OCI-LY7 (cell line): Measurements from ENCODE around the gene MTUS2. TPM values are rescaled to one million over a fixed set of nuclear protein-coding genes. Genes with fewer than 3 reads are reported as not detected.

Experiments used
- BruUV-seq: library from RNA; stranded (reverse); fragments of 400-500 nt; replicated peaks from 2 replicates; lab custom pipeline; 2021; lab: Mats Ljungman, UMichigan
- CTCF ChIA-PET: fragments of 300-600 bp; sonication (Branson Sonifier 250); formaldehyde crosslinking; loops from one replicate; lab custom pipeline; 2022; ENCODE audit warnings: antibody characterized with exemption; ENCODE audit not compliant: unreplicated experiment; lab: Charles Lee
- POLR2A ChIA-PET: fragments of 300-600 bp; sonication (Branson Sonifier 250); formaldehyde crosslinking; loops from one replicate; lab custom pipeline; 2022; ENCODE audit warnings: antibody characterized with exemption; lab: Charles Lee
- DNase-seq: peaks from one replicate; pipeline ENCODE4 v3.0.0-alpha.2; 2015; ENCODE audit warnings: low spot score
- H2AFZ ChIP-seq: fragments of 200-600 bp; sonication (generic), shearing (Covaris generic); 2 replicates; pipeline ENCODE4 v1.6.1; 2014; ENCODE audit warnings: mild to moderate bottlenecking, antibody characterized with exemption, low read length, moderate library complexity
- H3K27ac ChIP-seq: fragments of 200-600 bp; sonication (generic); 2 replicates; pipeline ENCODE4 v1.5.1; 2014; ENCODE audit warnings: mixed run types, low read depth, mild to moderate bottlenecking, moderate library complexity, low read length, inconsistent platforms; ENCODE audit not compliant: poor library complexity, severe bottlenecking
- H3K36me3 ChIP-seq: fragments of 200-600 bp; sonication (generic); 2 replicates; pipeline ENCODE4 v1.6.1; 2014; ENCODE audit warnings: mild to moderate bottlenecking, antibody characterized with exemption, low read length, moderate library complexity, mixed read lengths; ENCODE audit not compliant: insufficient read depth
- H3K4me1 ChIP-seq: fragments of 200-600 bp; sonication (generic); 2 replicates; pipeline ENCODE4 v1.5.1; 2014; ENCODE audit warnings: mild to moderate bottlenecking, low read length; ENCODE audit not compliant: insufficient read depth, poor library complexity, severe bottlenecking
- H3K4me2 ChIP-seq: fragments of 200-600 bp; sonication (generic); 2 replicates; pipeline ENCODE4 v1.6.1; 2014; ENCODE audit warnings: mild to moderate bottlenecking, low read length
- H3K4me3 ChIP-seq: fragments of 200-600 bp; sonication (generic); 2 replicates; pipeline ENCODE4 v1.5.1; 2014; ENCODE audit warnings: mild to moderate bottlenecking, low read depth, low read length; ENCODE audit not compliant: poor library complexity, severe bottlenecking
- H3K79me2 ChIP-seq: fragments of 200-600 bp; sonication (generic); 2 replicates; pipeline ENCODE4 v1.6.1; 2016; ENCODE audit warnings: low read depth, mild to moderate bottlenecking, low read length, moderate library complexity, mixed read lengths; ENCODE audit not compliant: insufficient read depth
- H3K9me2 ChIP-seq: fragments of 200-600 bp; sonication (generic); 2 replicates; pipeline ENCODE4 v1.6.1; 2016; ENCODE audit warnings: mild to moderate bottlenecking, low read length, mixed read lengths; ENCODE audit not compliant: insufficient read depth
- H3K9me3 ChIP-seq: fragments of 200-600 bp; sonication (generic); 2 replicates; pipeline ENCODE4 v1.6.1; 2014; ENCODE audit warnings: mild to moderate bottlenecking, mixed run types, low read length, mixed read lengths
- H4K20me1 ChIP-seq: fragments of 200-600 bp; sonication (generic); 2 replicates; pipeline ENCODE4 v1.6.1; 2014; ENCODE audit warnings: mild to moderate bottlenecking, antibody characterized with exemption, low read length, moderate library complexity, mixed read lengths; ENCODE audit not compliant: insufficient read depth
- EZH2phosphoT487 ChIP-seq: fragments of 200-600 bp; sonication (generic); IDR thresholded peaks from 2 replicates; pipeline ENCODE4 v1.6.1; 2018; ENCODE audit warnings: low read depth, borderline replicate concordance, mild to moderate bottlenecking, mixed run types, antibody characterized with exemption, low read length, moderate library complexity, mixed read lengths
- intact Hi-C: fragments of 100-400 bp; cut with micrococcal nuclease; formaldehyde crosslinking; loops from one replicate; pipeline ENCODE4 v1.10.0; 2022; ENCODE audit not compliant: unreplicated experiment
- total RNA-seq, 2 experiments: library from RNA; depleted of rRNA in 1 of 2; stranded (reverse); fragments of >200 nt in 1 of 2; shearing (Covaris generic) in 1 of 2; gene quantifications; 2 replicates each; pipeline ENCODE4 v1.2.3, GENCODE V29; 2014 to 2022
- TF ChIP-seq, protein P1 (sequence below): fragments of 200-600 bp; sonication (generic); conservative IDR thresholded peaks from 2 replicates; pipeline ENCODE4 v1.5.1; 2014; ENCODE audit warnings: mild to moderate bottlenecking, antibody characterized with exemption, low read length, moderate library complexity, mixed read lengths

The MTUS2 gene
- total RNA-seq, 2 experiments from 2014 or later, result 0.16 to 9.8 TPM

DNA sequence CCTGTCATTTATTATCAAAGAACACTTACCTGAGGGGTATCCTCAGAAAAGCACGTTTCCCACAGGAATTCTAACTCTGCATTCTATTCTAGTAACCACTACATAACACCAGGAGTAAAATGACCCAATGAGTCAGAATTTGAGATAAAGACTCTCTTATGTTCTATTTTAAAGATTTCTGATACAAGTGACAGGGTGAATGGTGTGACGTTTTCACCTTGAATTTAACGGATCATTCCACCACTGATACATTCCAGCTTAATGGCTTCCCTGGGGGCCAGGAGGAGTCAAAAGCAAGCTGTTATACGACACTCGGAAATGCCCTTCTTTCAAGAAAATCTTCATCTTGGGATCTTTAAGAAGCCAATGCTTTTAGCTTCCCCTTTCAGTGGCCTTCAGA is 720.2 kb downstream of the MTUS2 start:
- no peak overlapping the region for H3K27ac ChIP-seq
- BruUV-seq, result TSS peak; percentile 13
- peaks cover 42% of the 10 kb centered on the region; the same call in 1 of the 2 replicates for H3K79me2 ChIP-seq
- H3K4me1 ChIP-seq, result peaks cover 14% of the 10 kb centered on the region
- ChIA-PET CTCF (no interaction called here), POLR2A (interaction anchor here (0.7 kb wide), 1 partner anchor 16 kb away, joined by 3 read pairs; no protein-coding TSS in a partner anchor)
- intact Hi-C loops, result no loop called here
- peaks cover 89% of the 10 kb centered on the region for H3K36me3 ChIP-seq
- DNase-seq, result no peak
- TF ChIP-seq, protein P1, sequence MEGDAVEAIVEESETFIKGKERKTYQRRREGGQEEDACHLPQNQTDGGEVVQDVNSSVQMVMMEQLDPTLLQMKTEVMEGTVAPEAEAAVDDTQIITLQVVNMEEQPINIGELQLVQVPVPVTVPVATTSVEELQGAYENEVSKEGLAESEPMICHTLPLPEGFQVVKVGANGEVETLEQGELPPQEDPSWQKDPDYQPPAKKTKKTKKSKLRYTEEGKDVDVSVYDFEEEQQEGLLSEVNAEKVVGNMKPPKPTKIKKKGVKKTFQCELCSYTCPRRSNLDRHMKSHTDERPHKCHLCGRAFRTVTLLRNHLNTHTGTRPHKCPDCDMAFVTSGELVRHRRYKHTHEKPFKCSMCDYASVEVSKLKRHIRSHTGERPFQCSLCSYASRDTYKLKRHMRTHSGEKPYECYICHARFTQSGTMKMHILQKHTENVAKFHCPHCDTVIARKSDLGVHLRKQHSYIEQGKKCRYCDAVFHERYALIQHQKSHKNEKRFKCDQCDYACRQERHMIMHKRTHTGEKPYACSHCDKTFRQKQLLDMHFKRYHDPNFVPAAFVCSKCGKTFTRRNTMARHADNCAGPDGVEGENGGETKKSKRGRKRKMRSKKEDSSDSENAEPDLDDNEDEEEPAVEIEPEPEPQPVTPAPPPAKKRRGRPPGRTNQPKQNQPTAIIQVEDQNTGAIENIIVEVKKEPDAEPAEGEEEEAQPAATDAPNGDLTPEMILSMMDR, result no peak
- no peak for TF ChIP-seq EZH2phosphoT487
- H3K9me2 ChIP-seq, result no peaks in the 10 kb centered on the region
- H3K9me3 ChIP-seq, result no peaks in the 10 kb centered on the region
- H3K4me2 ChIP-seq, result no peak overlapping the region
- peaks cover 33% of the 10 kb centered on the region; the same call in 1 of the 2 replicates for H4K20me1 ChIP-seq
- H2AFZ ChIP-seq, result no peak overlapping the region
- H3K4me3 ChIP-seq, result no peak overlapping the region

DNA sequence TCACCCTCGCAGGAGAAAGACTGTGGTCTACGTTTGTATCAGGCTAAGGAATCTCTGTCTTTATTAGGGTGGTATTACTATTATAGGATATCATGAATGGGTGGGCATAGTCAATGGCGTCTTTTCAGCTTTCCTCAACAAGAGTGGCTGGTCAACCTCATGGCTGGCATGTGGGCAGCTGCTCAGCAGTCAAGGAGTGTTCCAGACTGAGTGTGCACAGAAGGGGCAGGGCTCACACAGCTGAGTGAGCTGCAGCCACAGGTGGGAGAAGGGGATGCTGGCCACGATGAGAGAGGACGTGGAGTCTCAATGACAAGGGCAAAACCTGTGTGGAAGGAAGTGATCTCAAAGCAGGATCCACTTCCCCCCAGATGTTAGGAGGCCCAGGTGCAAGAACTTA is 720.7 kb downstream of the MTUS2 start:
- intact Hi-C loops, result no loop called here
- ChIA-PET CTCF (no interaction called here), POLR2A (no interaction called here)
- Histone ChIP-seq H3K9me2 (no peaks in the 10 kb centered on the region), H3K4me1 (peaks cover 14% of the 10 kb centered on the region), H3K27ac (no peak overlapping the region), H2AFZ (no peak overlapping the region), H3K36me3 (peaks cover 89% of the 10 kb centered on the region), H3K9me3 (no peaks in the 10 kb centered on the region), H3K79me2 (peaks cover 46% of the 10 kb centered on the region), H3K4me3 (no peak overlapping the region), H3K4me2 (no peak overlapping the region), H4K20me1 (peaks cover 37% of the 10 kb centered on the region; the same call in 1 of the 2 replicates)
- TF ChIP-seq EZH2phosphoT487, result no peak
- TF ChIP-seq, protein P1, result no peak
- peak; percentile 15 for DNase-seq
- BruUV-seq, result no TSS peak

DNA sequence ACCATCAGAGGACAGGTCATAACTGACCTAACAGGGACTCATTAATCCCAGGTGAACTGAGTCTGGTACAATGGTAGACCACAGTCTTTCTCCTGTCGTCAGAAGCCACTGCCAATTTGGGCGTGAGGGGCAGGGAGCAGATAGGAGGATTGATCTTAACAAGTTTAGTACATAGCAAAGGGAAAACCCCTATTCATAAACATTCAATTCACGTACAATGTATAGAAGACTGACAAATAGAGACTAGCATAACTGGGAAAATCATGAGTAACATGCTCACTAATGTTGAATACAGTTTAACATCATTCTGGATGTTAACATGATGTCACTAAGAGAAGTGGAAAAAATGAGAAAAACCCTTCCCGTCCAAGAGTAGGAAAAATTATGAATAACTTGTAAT is 721.3 kb downstream of the MTUS2 start:
- no peak for DNase-seq
- Histone ChIP-seq H3K4me1 (peaks cover 14% of the 10 kb centered on the region), H3K9me2 (no peaks in the 10 kb centered on the region), H3K9me3 (no peaks in the 10 kb centered on the region), H3K4me3 (no peak overlapping the region), H3K79me2 (peaks cover 52% of the 10 kb centered on the region), H3K4me2 (no peak overlapping the region), H2AFZ (no peak overlapping the region), H3K36me3 (peaks cover 89% of the 10 kb centered on the region), H4K20me1 (peaks cover 32% of the 10 kb centered on the region; the same call in 1 of the 2 replicates), H3K27ac (no peak overlapping the region)
- no TSS peak for BruUV-seq
- ChIA-PET POLR2A (no interaction called here), CTCF (no interaction called here)
- TF ChIP-seq, protein P1, result no peak
- no peak for TF ChIP-seq EZH2phosphoT487
- intact Hi-C loops, result no loop called here
